HepG2 (cell line): ENCODE measurements around the gene HEPACAM. TPM values are rescaled to one million over a fixed set of nuclear protein-coding genes. Genes with fewer than 3 reads are reported as not detected.
A peak's percentile ranks its signal among the peaks of the same experiment; 100 is the strongest.

Source experiments
- CBX5 ChIP-seq: sonication (generic); formaldehyde crosslinking; IDR thresholded peaks from 2 replicates; pipeline ENCODE4 v1.4.0; 2020; ENCODE audit warnings: missing genetic modification reagents, borderline replicate concordance
- HOMEZ ChIP-seq: IDR thresholded peaks from 2 replicates; pipeline ENCODE4 v1.6.1; 2016; ENCODE audit warnings: low read depth
- MLX ChIP-seq: IDR thresholded peaks from 2 replicates; pipeline ENCODE4 v1.6.1; 2016
- TBL1XR1 ChIP-seq: fragments of 150-350 bp; IDR thresholded peaks from 2 replicates; pipeline ENCODE4 v1.6.1; 2014; ENCODE audit warnings: borderline replicate concordance, low read length; ENCODE audit not compliant: partially characterized antibody
- ZBTB38 ChIP-seq: sonication (generic); formaldehyde crosslinking; IDR thresholded peaks from 2 replicates; pipeline ENCODE4 v1.5.1; 2020; ENCODE audit warnings: mild to moderate bottlenecking, missing genetic modification reagents
- ZNF362 ChIP-seq: sonication (generic); formaldehyde crosslinking; IDR thresholded peaks from 2 replicates; pipeline ENCODE4 v1.4.0; 2020; ENCODE audit warnings: missing genetic modification reagents, mild to moderate bottlenecking, borderline replicate concordance
- ZNF577 ChIP-seq: sonication (generic); formaldehyde crosslinking; IDR thresholded peaks from 2 replicates; pipeline ENCODE4 v1.4.0; 2020; ENCODE audit warnings: mild to moderate bottlenecking, low read depth, missing genetic modification reagents, borderline replicate concordance
- polyA plus RNA-seq, 8 experiments: library from polyadenylated mRNA; depleted of rRNA in 3 of 8; stranded (reverse) in 7 of 8; unstranded in 1 of 8; fragments of >200 nt; fragmentation: Illumina TruSeq in 4 of 8; extraction: Trizol in 4 of 8; gene quantifications; 2 replicates each; pipeline versions ENCODE4 v1.2.1 to v1.2.3, GENCODE V29; 2011 to 2016; ENCODE audit warnings: low read depth in 4 of 8, missing spikeins in 1 of 8, mixed read lengths in 1 of 8; ENCODE audit not compliant: insufficient read depth in 1 of 8
- total RNA-seq, 5 experiments: library from RNA; depleted of rRNA; stranded (reverse); fragments of >200 nt; fragmentation: Illumina TruSeq; extraction: Trizol; gene quantifications; 2 replicates each; pipeline ENCODE4 v1.2.3, GENCODE V29; 2016; ENCODE audit warnings: low read depth in 1 of 5

Gene HEPACAM
- total and polyA plus RNA-seq, 2 of the 13 experiments (the other 11 are each of a cell fraction or from before 2014, with no cell fraction given) = 66.9 to 121 TPM

DNA sequence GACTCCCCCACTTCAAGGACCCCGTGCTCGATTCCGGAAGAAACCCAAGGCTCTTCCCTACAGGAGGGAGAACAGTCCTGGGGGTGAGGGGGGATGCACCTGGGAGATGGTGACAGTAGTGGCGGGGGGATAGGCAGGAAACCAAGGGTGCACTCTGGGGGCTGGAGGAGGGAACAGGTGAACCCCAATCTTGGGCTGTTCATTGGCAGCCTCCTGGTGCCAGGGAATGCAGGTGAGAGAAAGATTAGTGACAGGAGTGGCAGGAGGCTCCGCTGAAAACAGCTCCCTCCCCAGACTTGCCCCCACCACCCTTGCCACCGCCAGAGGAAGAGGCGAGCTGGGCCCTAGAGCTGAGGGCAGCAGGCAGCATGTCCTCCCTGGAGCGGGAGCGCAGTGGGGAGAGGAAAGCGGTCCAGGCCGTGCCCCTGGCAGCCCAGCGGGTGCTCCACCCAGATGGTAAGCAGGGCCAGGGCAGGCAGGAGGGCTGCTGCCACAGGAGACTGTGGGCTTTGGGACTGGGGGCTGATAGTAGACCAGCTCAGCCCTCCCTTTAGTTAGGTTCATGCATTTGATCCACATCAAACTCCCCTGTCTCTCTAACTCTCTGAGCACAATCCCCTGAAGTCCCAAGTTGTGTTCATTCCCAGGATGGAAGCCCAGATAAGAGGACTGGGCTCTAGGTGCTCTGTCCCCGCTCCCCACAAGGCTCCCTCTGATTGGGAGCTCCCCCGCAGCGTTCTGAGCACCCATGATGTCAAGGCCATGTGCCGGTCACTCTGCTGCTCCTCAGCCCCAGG is 56.2 kb downstream of the HEPACAM start (continued):
- TF ChIP-seq MLX (CRISPR knock-in tag) = no peak
- TF ChIP-seq ZBTB38 (CRISPR knock-in tag) = 0 out of 2 replicates have a peak, but pooled peaks have one; percentile 11
- TF ChIP-seq CBX5 = no peak
- TF ChIP-seq HOMEZ (CRISPR knock-in tag) = no peak
- no peak for TF ChIP-seq ZNF577
- no peak for TF ChIP-seq ZNF362 (CRISPR knock-in tag)
- no peak for TF ChIP-seq TBL1XR1
- TF ChIP-seq, all 625 proteins: peak for 5
